NB4 (cell line): ENCODE results near the gene CCDC24.

ENCODE experiments used
- CTCF ChIP-seq: IDR thresholded peaks from one replicate; pipeline ENCODE4 v1.5.1; 2012; ENCODE audit warnings: low read depth, low read length
- POLR2A ChIP-seq: IDR thresholded peaks from 2 replicates; pipeline ENCODE4 v1.6.1; 2011; ENCODE audit warnings: mild to moderate bottlenecking; ENCODE audit not compliant: insufficient read length; ENCODE audit errors: extremely low read depth

DNA sequence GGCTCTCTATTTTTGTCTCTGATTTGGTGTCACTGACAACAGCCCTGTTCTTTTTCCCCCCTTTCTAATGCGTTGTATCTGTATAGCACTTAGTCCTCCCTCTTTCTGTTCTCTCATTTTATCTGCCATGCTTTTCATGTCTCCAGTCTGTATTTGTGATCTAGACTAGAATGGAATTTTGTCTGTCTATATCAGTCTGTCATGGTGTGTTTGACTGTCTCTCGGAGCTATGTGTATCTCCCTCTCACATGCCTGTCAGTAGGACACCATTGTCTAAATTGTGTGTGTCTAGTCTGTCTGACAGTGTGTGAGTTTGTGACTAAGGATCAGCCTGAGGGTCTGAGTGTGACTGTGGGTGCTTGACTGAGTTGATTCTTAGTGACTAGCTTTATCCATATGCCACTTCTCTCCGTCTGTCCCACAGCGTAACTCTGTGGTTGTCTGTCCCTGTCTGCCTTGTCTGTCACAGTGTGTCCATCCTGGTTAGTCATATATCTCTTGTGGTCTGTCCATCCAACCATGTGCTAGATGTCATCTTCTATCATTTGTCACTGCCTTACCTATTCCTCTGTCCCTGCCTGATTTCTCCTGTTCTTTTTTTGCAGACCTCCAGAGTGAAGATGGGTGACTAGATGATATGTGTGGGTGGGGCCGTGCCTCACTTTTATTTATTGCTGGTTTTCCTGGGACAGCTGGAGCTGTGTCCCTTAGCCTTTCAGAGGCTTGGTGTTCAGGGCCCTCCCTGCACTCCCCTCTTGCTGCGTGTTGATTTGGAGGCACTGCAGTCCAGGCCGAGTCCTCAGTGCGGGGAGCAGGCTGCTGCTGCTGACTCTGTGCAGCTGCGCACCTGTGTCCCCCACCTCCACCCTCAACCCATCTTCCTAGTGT is 13.8 kb upstream of the CCDC24 start:
- TF ChIP-seq CTCF (no peak), POLR2A (no peak)
